B cell (primary cell): ENCODE results near the gene MRPS34. TPM values are rescaled to one million over a fixed set of nuclear protein-coding genes. Genes with fewer than 3 reads are reported as not detected.

Source experiments
- ATAC-seq: fragments of 200-7000 bp; cut with Tn5 transposase; one replicate; pipeline ENCODE4 v1.10.0; 2021; ENCODE audit warnings: low read depth, mild to moderate bottlenecking, moderate number of reproducible peaks, moderate library complexity
- CTCF ChIA-PET: fragments of 350-600 bp; sonication (Branson Sonifier 250); formaldehyde crosslinking; loops from one replicate; lab custom pipeline; 2021; ENCODE audit warnings: antibody characterized with exemption, inconsistent platforms; lab: Charles Lee
- POLR2A ChIA-PET: fragments of 350-600 bp; sonication (Branson Sonifier 250); formaldehyde crosslinking; loops from one replicate; lab custom pipeline; 2021; ENCODE audit warnings: antibody characterized with exemption; lab: Charles Lee
- DNase-seq: peaks from one replicate; pipeline ENCODE4 v3.0.0; 2013
- H2AFZ ChIP-seq: 2 replicates; pipeline ENCODE4 v1.6.1; 2012; ENCODE audit warnings: mild to moderate bottlenecking, low read depth, low read length; ENCODE audit not compliant: insufficient read depth, poor library complexity, severe bottlenecking
- H3K27ac ChIP-seq, 2 donors: 1 replicate in 1 of 2; 2 replicates in 1 of 2; pipeline ENCODE4 v1.5.1; 2012 to 2013; ENCODE audit warnings: low read length in 2 of 2, mild to moderate bottlenecking in 2 of 2, moderate library complexity in 1 of 2
- H3K27me3 ChIP-seq, 4 experiments: fragments of 200-600 bp in 1 of 4; sonication (generic) in 1 of 4; replicated peaks in 1 of 4; 1 replicate in 2 of 4; 2 replicates in 2 of 4; pipeline versions ENCODE4 v1.6.1 to v1.7.0; 2013 to 2016; ENCODE audit warnings: low read length in 3 of 4, mild to moderate bottlenecking in 2 of 4, mixed read lengths in 1 of 4, moderate library complexity in 1 of 4; ENCODE audit not compliant: insufficient read depth in 4 of 4, control insufficient read depth in 3 of 4; ENCODE audit errors: control extremely low read depth in 1 of 4
- H3K36me3 ChIP-seq, 2 experiments: replicated peaks in 1 of 2; 1 replicate in 1 of 2; 2 replicates in 1 of 2; pipeline versions ENCODE4 v1.6.1 to v1.7.1; 2013; ENCODE audit warnings: low read length in 1 of 2; ENCODE audit not compliant: insufficient read depth in 2 of 2, control insufficient read depth in 1 of 2; ENCODE audit errors: control extremely low read depth in 1 of 2, extremely low read depth in 1 of 2
- H3K4me1 ChIP-seq, 2 donors: fragments of 200-600 bp in 1 of 2; sonication (generic) in 1 of 2; 1 replicate in 1 of 2; 2 replicates in 1 of 2; pipeline versions ENCODE4 v1.5.1 to v1.6.1; 2013 to 2017; ENCODE audit warnings: low read length in 2 of 2; ENCODE audit not compliant: control insufficient read depth in 2 of 2, insufficient read depth in 2 of 2
- H3K4me2 ChIP-seq: replicated peaks from 2 replicates; pipeline ENCODE3; 2012; ENCODE audit warnings: mild to moderate bottlenecking, low read depth, low read length; ENCODE audit not compliant: poor library complexity, severe bottlenecking
- H3K4me3 ChIP-seq, 5 experiments: fragments of 200-600 bp in 1 of 5; sonication (generic) in 1 of 5; 1 replicate in 3 of 5; 2 replicates in 2 of 5; pipeline versions ENCODE4 v1.5.1 to v1.7.0; 2011 to 2016; ENCODE audit warnings: low read length in 4 of 5, mild to moderate bottlenecking in 4 of 5, low read depth in 2 of 5, control low read depth in 1 of 5, moderate library complexity in 1 of 5; ENCODE audit not compliant: insufficient read depth in 1 of 5; ENCODE audit errors: control extremely low read depth in 1 of 5, extremely low read depth in 1 of 5
- H3K79me2 ChIP-seq: fragments of 200-600 bp; sonication (generic); one replicate; pipeline ENCODE4 v1.6.0; 2016; ENCODE audit warnings: low read length; ENCODE audit not compliant: control insufficient read depth, insufficient read depth
- H3K9ac ChIP-seq: fragments of 200-600 bp; sonication (generic); 2 replicates; pipeline ENCODE4 v1.6.1; 2017; ENCODE audit warnings: mild to moderate bottlenecking, low read length, moderate library complexity
- H3K9me3 ChIP-seq, 3 donors: one replicate each; pipeline versions ENCODE4 v1.6.1 to v1.7.1; 2013; ENCODE audit warnings: low read length in 2 of 3; ENCODE audit not compliant: control insufficient read depth in 2 of 3, insufficient read depth in 1 of 3; ENCODE audit errors: control extremely low read depth in 1 of 3
- H4K20me1 ChIP-seq: 2 replicates; pipeline ENCODE4 v1.6.0; 2012; ENCODE audit warnings: mild to moderate bottlenecking, low read length; ENCODE audit not compliant: insufficient read depth, control insufficient read depth, poor library complexity, severe bottlenecking
- H3K27ac Mint-ChIP-seq: one replicate; pipeline ENCODE4 v1.8.0; 2021; ENCODE audit warnings: mixed read lengths
- H3K27me3 Mint-ChIP-seq: one replicate; pipeline ENCODE4 v1.8.0; 2021; ENCODE audit warnings: mixed read lengths
- H3K4me1 Mint-ChIP-seq: one replicate; pipeline ENCODE4 v1.8.0; 2021; ENCODE audit warnings: mixed read lengths
- H3K4me3 Mint-ChIP-seq: one replicate; pipeline ENCODE4 v1.8.0; 2021; ENCODE audit warnings: mixed read lengths
- H3K9me3 Mint-ChIP-seq: one replicate; pipeline ENCODE4 v1.8.0; 2022; ENCODE audit warnings: mixed read lengths; ENCODE audit not compliant: insufficient read depth
- EZH2 ChIP-seq: IDR thresholded peaks from 2 replicates; pipeline ENCODE4 v1.6.1; 2012; ENCODE audit warnings: borderline replicate concordance, low read depth, mild to moderate bottlenecking, moderate library complexity, low read length; ENCODE audit not compliant: insufficient read depth, poor library complexity, severe bottlenecking
- WGBS: methylation state at CpG from one replicate; pipeline ENCODE4 v1.1.5; 2013; ENCODE audit warnings: missing lambda C conversion rate; ENCODE audit not compliant: insufficient coverage; 5-methylcytosine and 5-hydroxymethylcytosine counted together
- intact Hi-C: fragments of 100-400 bp; cut with micrococcal nuclease; formaldehyde crosslinking; loops from one replicate; pipeline ENCODE4 v1.10.0; 2022
- polyA plus RNA-seq: library from polyadenylated mRNA; depleted of rRNA; stranded (reverse); fragments of >200 nt; gene quantifications from 2 replicates; pipeline ENCODE4 v1.2.3, GENCODE V29; 2012
- total RNA-seq, 2 donors: library from RNA; stranded (reverse); fragments of 120-200 nt in 1 of 2; gene quantifications; 1 replicate in 1 of 2; 2 replicates in 1 of 2; pipeline versions ENCODE4 v1.2.3 to v1.2.4, GENCODE V29; 2013 to 2022
- TF ChIP-seq, protein P1 (sequence below): fragments of 200-600 bp; IDR thresholded peaks from one replicate; pipeline ENCODE4 v1.8.0; 2022; ENCODE audit warnings: antibody characterized with exemption, mild to moderate bottlenecking

Gene MRPS34
- total and polyA plus RNA-seq, 2 donors (not counting 1 experiment from before 2014, with no cell fraction given), result 44.6 to 55.2 TPM

GRCh38 chr16:1808691-1809090 lies 35.8 kb upstream of the MRPS34 start:
- Histone ChIP-seq H3K9me3 (peaks cover 0 to 12% (median 0%) of the 10 kb centered on the region in 3 donors), H3K4me1 (no peaks in the 10 kb centered on the region), H3K4me3 (no peak overlapping the region), H3K4me2 (no peak overlapping the region), H2AFZ (no peak overlapping the region), H3K36me3 (peaks cover 1 to 31% of the 10 kb centered on the region in 2 experiments), H3K79me2 (no peaks in the 10 kb centered on the region), H3K9ac (no peak overlapping the region), H3K27me3 (no peaks in the 10 kb centered on the region), H4K20me1 (peaks cover 9% of the 10 kb centered on the region), H3K27ac (no peak overlapping the region)
- intact Hi-C loops, result no loop called here
- no peaks in the 10 kb centered on the region for H3K4me1 Mint-ChIP-seq
- WGBS, result 89% methylated on average over 17 of the region's 18 CpGs
- POLR2A ChIA-PET, result no interaction called here
- TF ChIP-seq EZH2, result no peak
- TF ChIP-seq, protein P1, sequence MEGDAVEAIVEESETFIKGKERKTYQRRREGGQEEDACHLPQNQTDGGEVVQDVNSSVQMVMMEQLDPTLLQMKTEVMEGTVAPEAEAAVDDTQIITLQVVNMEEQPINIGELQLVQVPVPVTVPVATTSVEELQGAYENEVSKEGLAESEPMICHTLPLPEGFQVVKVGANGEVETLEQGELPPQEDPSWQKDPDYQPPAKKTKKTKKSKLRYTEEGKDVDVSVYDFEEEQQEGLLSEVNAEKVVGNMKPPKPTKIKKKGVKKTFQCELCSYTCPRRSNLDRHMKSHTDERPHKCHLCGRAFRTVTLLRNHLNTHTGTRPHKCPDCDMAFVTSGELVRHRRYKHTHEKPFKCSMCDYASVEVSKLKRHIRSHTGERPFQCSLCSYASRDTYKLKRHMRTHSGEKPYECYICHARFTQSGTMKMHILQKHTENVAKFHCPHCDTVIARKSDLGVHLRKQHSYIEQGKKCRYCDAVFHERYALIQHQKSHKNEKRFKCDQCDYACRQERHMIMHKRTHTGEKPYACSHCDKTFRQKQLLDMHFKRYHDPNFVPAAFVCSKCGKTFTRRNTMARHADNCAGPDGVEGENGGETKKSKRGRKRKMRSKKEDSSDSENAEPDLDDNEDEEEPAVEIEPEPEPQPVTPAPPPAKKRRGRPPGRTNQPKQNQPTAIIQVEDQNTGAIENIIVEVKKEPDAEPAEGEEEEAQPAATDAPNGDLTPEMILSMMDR, result no peak
- no peak overlapping the region for H3K27ac Mint-ChIP-seq
- H3K9me3 Mint-ChIP-seq, result no peaks in the 10 kb centered on the region
- no peaks in the 10 kb centered on the region for H3K27me3 Mint-ChIP-seq
- no peak overlapping the region for H3K4me3 Mint-ChIP-seq
- no peak for ATAC-seq
- DNase-seq, result no peak
- CTCF ChIA-PET, result no interaction called here

- H3K9me3 ChIP-seq, result peaks cover 0 to 12% (median 0%) of the 10 kb centered on the region in 3 donors
- H4K20me1 ChIP-seq, result peaks cover 9% of the 10 kb centered on the region
- peaks cover 1 to 22% of the 10 kb centered on the region in 2 experiments for H3K36me3 ChIP-seq
- Mint-ChIP-seq H3K27me3 (no peaks in the 10 kb centered on the region), H3K4me3 (no peak overlapping the region), H3K9me3 (no peaks in the 10 kb centered on the region), H3K4me1 (no peaks in the 10 kb centered on the region), H3K27ac (no peak overlapping the region)
- POLR2A ChIA-PET, result no interaction called here
- H3K9ac ChIP-seq, result no peak overlapping the region
- no peaks in the 10 kb centered on the region for H3K27me3 ChIP-seq
- ATAC-seq (no peak), DNase-seq (no peak)
- TF ChIP-seq, protein P1, result no peak
- TF ChIP-seq EZH2, result no peak
- H3K4me1 ChIP-seq, result no peaks in the 10 kb centered on the region
- H3K79me2 ChIP-seq, result no peaks in the 10 kb centered on the region
- intact Hi-C loops, result no loop called here
- H2AFZ ChIP-seq, result no peak overlapping the region
- H3K27ac ChIP-seq, result no peak overlapping the region
- no peak overlapping the region for H3K4me2 ChIP-seq
- CTCF ChIA-PET, result no interaction called here
- WGBS, result 93% methylated on average over 10 of the region's 10 CpGs
- no peak overlapping the region for H3K4me3 ChIP-seq
Measured at GRCh38 chr16:1807626-1808025, 34.7 kb upstream of the MRPS34 start.
